ENCODE measurements around the gene KLK1. TPM values are rescaled to one million over a fixed set of nuclear protein-coding genes. Genes with fewer than 3 reads are reported as not detected.

KLK1 gene
- total RNA-seq, 5 donors from 2014 or later (not counting 1 experiment from before 2014, with no cell fraction given) = 0.59 to 0.96 (median 0.60) TPM; not detected in 2

- peaks cover 0 to 15% of the 10 kb centered on the region in 2 experiments for H3K4me1 ChIP-seq (ENCODE audit: control insufficient read depth in 1 of 2, extremely low read depth in 1 of 2, insufficient read depth in 2 of 2, low read length in 2 of 2)
- H3K36me3 ChIP-seq (ENCODE audit: control insufficient read depth in 2 of 2, extremely low read depth in 1 of 2, insufficient read depth in 1 of 2, low read length in 1 of 2) = no peaks in the 10 kb centered on the region
- WGBS (ENCODE audit: insufficient coverage) = 78% methylated on average over 7 of the region's 8 CpGs
- H3K27me3 ChIP-seq (replicated peaks in 1 of 2; ENCODE audit: control insufficient read depth in 2 of 2, extremely low read depth in 1 of 2, insufficient read depth in 2 of 2, low read length in 1 of 2) = peaks cover 0 to 71% of the 10 kb centered on the region in 2 experiments
- no peaks in the 10 kb centered on the region for H3K36me3 Mint-ChIP-seq
- no peak for ATAC-seq (replicated peaks in 1 of 4)
- no peaks in the 10 kb centered on the region for H3K9me3 Mint-ChIP-seq
- H3K27ac ChIP-seq (ENCODE audit: low read length) = no peak overlapping the region
- no peak overlapping the region for H3K4me3 Mint-ChIP-seq
- H3K4me1 Mint-ChIP-seq = peaks cover 8 to 17% (median 12%) of the 10 kb centered on the region in 3 donors
- peaks cover 54 to 66% of the 10 kb centered on the region in 2 donors for H3K27me3 Mint-ChIP-seq
- H3K27ac Mint-ChIP-seq = peak overlapping the region in 1 of 2 donors; percentile 6
- ChIA-PET POLR2A (no interaction called here), CTCF (no interaction called here)
- H3K4me3 ChIP-seq (ENCODE audit: control insufficient read depth in 1 of 2, extremely low read depth in 1 of 2, low read length in 1 of 2) = no peak overlapping the region
- no peaks in the 10 kb centered on the region for H3K9me3 ChIP-seq
- no peak for DNase-seq
These were observed 9.1 kb upstream of the KLK1 start for GRCh38 chr19:50832666-50833065.

- Histone ChIP-seq H3K27ac (ENCODE audit: low read length) (no peak overlapping the region), H3K4me1 (ENCODE audit: control insufficient read depth in 1 of 2, extremely low read depth in 1 of 2, insufficient read depth in 2 of 2, low read length in 2 of 2) (peaks cover 0 to 10% of the 10 kb centered on the region in 2 experiments), H3K27me3 (replicated peaks in 1 of 2; ENCODE audit: control insufficient read depth in 2 of 2, extremely low read depth in 1 of 2, insufficient read depth in 2 of 2, low read length in 1 of 2) (peaks cover 0 to 66% of the 10 kb centered on the region in 2 experiments), H3K4me3 (ENCODE audit: control insufficient read depth in 1 of 2, extremely low read depth in 1 of 2, low read length in 1 of 2) (no peak overlapping the region), H3K9me3 (no peaks in the 10 kb centered on the region), H3K36me3 (ENCODE audit: control insufficient read depth in 2 of 2, extremely low read depth in 1 of 2, insufficient read depth in 1 of 2, low read length in 1 of 2) (no peaks in the 10 kb centered on the region)
- Mint-ChIP-seq H3K4me1 (peaks cover 5 to 8% (median 6%) of the 10 kb centered on the region in 3 donors), H3K4me3 (no peak overlapping the region), H3K9me3 (no peaks in the 10 kb centered on the region), H3K27ac (no peak overlapping the region), H3K36me3 (no peaks in the 10 kb centered on the region), H3K27me3 (peaks cover 49 to 64% of the 10 kb centered on the region in 2 donors)
- DNase-seq (no peak), ATAC-seq (replicated peaks in 1 of 4) (no peak)
- CTCF ChIA-PET = no interaction called here
- POLR2A ChIA-PET = no interaction called here
- WGBS (ENCODE audit: insufficient coverage) = 60% methylated on average over 7 of the region's 7 CpGs
These were observed 7.4 kb upstream of the KLK1 start for GRCh38 chr19:50831026-50831396.

GRCh38 chr19:50830266-50831025 is 6.9 kb upstream of the KLK1 start:
- peaks cover 3 to 7% (median 3%) of the 10 kb centered on the region in 3 donors for H3K4me1 Mint-ChIP-seq
- H3K4me3 Mint-ChIP-seq = no peak overlapping the region
- Histone ChIP-seq H3K27ac (ENCODE audit: low read length) (no peak overlapping the region), H3K4me1 (ENCODE audit: control insufficient read depth in 1 of 2, extremely low read depth in 1 of 2, insufficient read depth in 2 of 2, low read length in 2 of 2) (peaks cover 0 to 6% of the 10 kb centered on the region in 2 experiments), H3K4me3 (ENCODE audit: control insufficient read depth in 1 of 2, extremely low read depth in 1 of 2, low read length in 1 of 2) (no peak overlapping the region), H3K9me3 (no peaks in the 10 kb centered on the region), H3K36me3 (ENCODE audit: control insufficient read depth in 2 of 2, extremely low read depth in 1 of 2, insufficient read depth in 1 of 2, low read length in 1 of 2) (no peaks in the 10 kb centered on the region), H3K27me3 (replicated peaks in 1 of 2; ENCODE audit: control insufficient read depth in 2 of 2, extremely low read depth in 1 of 2, insufficient read depth in 2 of 2, low read length in 1 of 2) (peaks cover 0 to 64% of the 10 kb centered on the region in 2 experiments)
- H3K9me3 Mint-ChIP-seq = no peaks in the 10 kb centered on the region
- POLR2A ChIA-PET = no interaction called here
- ATAC-seq (replicated peaks in 1 of 4) = no peak
- CTCF ChIA-PET = no interaction called here
- no peak overlapping the region for H3K27ac Mint-ChIP-seq
- H3K27me3 Mint-ChIP-seq = peaks cover 50 to 64% of the 10 kb centered on the region in 2 donors
- no peaks in the 10 kb centered on the region for H3K36me3 Mint-ChIP-seq
- no peak for DNase-seq
- 48% methylated on average over 7 of the region's 17 CpGs for WGBS (ENCODE audit: insufficient coverage)

- CTCF ChIA-PET = no interaction called here
- POLR2A ChIA-PET = no interaction called here
- H3K9me3 Mint-ChIP-seq = no peaks in the 10 kb centered on the region
- H3K36me3 Mint-ChIP-seq = no peaks in the 10 kb centered on the region
- Histone ChIP-seq H3K27me3 (replicated peaks in 1 of 2; ENCODE audit: control insufficient read depth in 2 of 2, extremely low read depth in 1 of 2, insufficient read depth in 2 of 2, low read length in 1 of 2) (peaks cover 0 to 59% of the 10 kb centered on the region in 2 experiments), H3K4me3 (ENCODE audit: control insufficient read depth in 1 of 2, extremely low read depth in 1 of 2, low read length in 1 of 2) (no peak overlapping the region), H3K36me3 (ENCODE audit: control insufficient read depth in 2 of 2, extremely low read depth in 1 of 2, insufficient read depth in 1 of 2, low read length in 1 of 2) (no peaks in the 10 kb centered on the region), H3K9me3 (no peaks in the 10 kb centered on the region), H3K27ac (ENCODE audit: low read length) (no peak overlapping the region), H3K4me1 (ENCODE audit: control insufficient read depth in 1 of 2, extremely low read depth in 1 of 2, insufficient read depth in 2 of 2, low read length in 2 of 2) (no peaks in the 10 kb centered on the region)
- WGBS (ENCODE audit: insufficient coverage) = 75% methylated on average over 2 of the region's 5 CpGs
- ATAC-seq (replicated peaks in 1 of 4) (no peak), DNase-seq (no peak)
- H3K27ac Mint-ChIP-seq = no peak overlapping the region
- H3K4me1 Mint-ChIP-seq = peaks cover 0 to under 1% (median 0%) of the 10 kb centered on the region in 3 donors
- H3K4me3 Mint-ChIP-seq = no peak overlapping the region
- peaks cover 49 to 58% of the 10 kb centered on the region in 2 donors for H3K27me3 Mint-ChIP-seq
These were observed 6.2 kb upstream of the KLK1 start for GRCh38 chr19:50829801-50830200.

- Mint-ChIP-seq H3K36me3 (no peaks in the 10 kb centered on the region), H3K4me3 (no peak overlapping the region), H3K27me3 (peaks cover 41 to 53% of the 10 kb centered on the region in 2 donors), H3K9me3 (no peaks in the 10 kb centered on the region), H3K4me1 (no peaks in the 10 kb centered on the region), H3K27ac (no peak overlapping the region)
- DNase-seq = no peak
- 56% methylated on average over 3 of the region's 14 CpGs for WGBS (ENCODE audit: insufficient coverage)
- ChIA-PET POLR2A (no interaction called here), CTCF (no interaction called here)
- Histone ChIP-seq H3K27me3 (replicated peaks in 1 of 2; ENCODE audit: control insufficient read depth in 2 of 2, extremely low read depth in 1 of 2, insufficient read depth in 2 of 2, low read length in 1 of 2) (peaks cover 0 to 55% of the 10 kb centered on the region in 2 experiments), H3K36me3 (ENCODE audit: control insufficient read depth in 2 of 2, extremely low read depth in 1 of 2, insufficient read depth in 1 of 2, low read length in 1 of 2) (no peaks in the 10 kb centered on the region), H3K4me1 (ENCODE audit: control insufficient read depth in 1 of 2, extremely low read depth in 1 of 2, insufficient read depth in 2 of 2, low read length in 2 of 2) (no peaks in the 10 kb centered on the region), H3K4me3 (ENCODE audit: control insufficient read depth in 1 of 2, extremely low read depth in 1 of 2, low read length in 1 of 2) (no peak overlapping the region), H3K9me3 (no peaks in the 10 kb centered on the region), H3K27ac (ENCODE audit: low read length) (no peak overlapping the region)
- ATAC-seq (replicated peaks in 1 of 4) = no peak
These were observed 3.9 kb upstream of the KLK1 start for GRCh38 chr19:50827476-50827875.

GRCh38 chr19:50826492-50827240 is 3.1 kb upstream of the KLK1 start:
- no peaks in the 10 kb centered on the region for H3K9me3 Mint-ChIP-seq
- no peaks in the 10 kb centered on the region for H3K36me3 Mint-ChIP-seq
- Histone ChIP-seq H3K36me3 (ENCODE audit: control insufficient read depth in 2 of 2, extremely low read depth in 1 of 2, insufficient read depth in 1 of 2, low read length in 1 of 2) (no peaks in the 10 kb centered on the region), H3K27me3 (replicated peaks in 1 of 2; ENCODE audit: control insufficient read depth in 2 of 2, extremely low read depth in 1 of 2, insufficient read depth in 2 of 2, low read length in 1 of 2) (peaks cover 1 to 62% of the 10 kb centered on the region in 2 experiments), H3K4me1 (ENCODE audit: control insufficient read depth in 1 of 2, extremely low read depth in 1 of 2, insufficient read depth in 2 of 2, low read length in 2 of 2) (no peaks in the 10 kb centered on the region), H3K4me3 (ENCODE audit: control insufficient read depth in 1 of 2, extremely low read depth in 1 of 2, low read length in 1 of 2) (no peak overlapping the region), H3K9me3 (no peaks in the 10 kb centered on the region), H3K27ac (ENCODE audit: low read length) (no peak overlapping the region)
- H3K27ac Mint-ChIP-seq = no peak overlapping the region
- ChIA-PET CTCF (no interaction called here), POLR2A (no interaction called here)
- ATAC-seq (replicated peaks in 1 of 4) = no peak
- 69% methylated on average over 39 of the region's 43 CpGs for WGBS (ENCODE audit: insufficient coverage)
- no peak for DNase-seq
- H3K4me1 Mint-ChIP-seq = peaks cover 0 to 2% (median 2%) of the 10 kb centered on the region in 3 donors
- H3K27me3 Mint-ChIP-seq = peaks cover 42 to 55% of the 10 kb centered on the region in 2 donors
- H3K4me3 Mint-ChIP-seq = no peak overlapping the region
